ENCODE results near the gene ZNF490. TPM values are rescaled to one million over a fixed set of nuclear protein-coding genes. Genes with fewer than 3 reads are reported as not detected.
A peak's percentile ranks its signal among the peaks of the same experiment; 100 is the strongest.
"Not testable (repeated sequence)": the region's sequence is repeated elsewhere in the genome, so short reads cannot be mapped to it uniquely, and the experiment has no call there.

The ZNF490 gene
- total and polyA plus RNA-seq, 4 donors: 0.56 to 8.6 (median 7.0) TPM; not detected in 1

DNA sequence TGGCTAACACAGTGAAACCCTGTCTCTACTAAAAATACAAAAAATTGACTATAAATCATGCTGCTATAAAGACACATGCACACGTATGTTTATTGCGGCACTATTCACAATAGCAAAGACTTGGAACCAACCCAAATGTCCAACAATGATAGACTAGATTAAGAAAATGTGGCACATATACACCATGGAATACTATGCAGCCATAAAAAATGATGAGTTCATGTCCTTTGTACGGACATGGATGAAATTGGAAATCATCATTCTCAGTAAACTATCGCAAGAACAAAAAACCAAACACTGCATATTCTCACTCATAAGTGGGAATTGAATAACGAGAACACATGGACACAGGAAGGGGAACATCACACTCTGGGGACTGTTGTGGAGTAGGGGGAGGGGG is 44.2 kb downstream of the ZNF490 start:
- DNase-seq; H3K27me3 ChIP-seq (ENCODE audit: control insufficient read depth in 1 of 2, insufficient read depth in 2 of 2, low read length in 1 of 2); H3K9me3 ChIP-seq (ENCODE audit: control insufficient read depth, low read length); intact Hi-C loops (cut with DNase I); H3K36me3 ChIP-seq (ENCODE audit: control insufficient read depth in 1 of 2, insufficient read depth in 2 of 2, low read length in 1 of 2); ATAC-seq (ENCODE audit: low FRiP score); H3K4me3 ChIP-seq (ENCODE audit: low read length in 2 of 2); H3K27ac ChIP-seq (ENCODE audit: low read depth in 1 of 2, low read length in 2 of 2); H3K4me1 ChIP-seq (ENCODE audit: control insufficient read depth in 1 of 2, insufficient read depth in 2 of 2, low read length in 2 of 2): not testable (repeated sequence)
- 91 to 97% methylated on average over 4 to 5 of the region's 5 CpGs for WGBS, 2 donors

DNA sequence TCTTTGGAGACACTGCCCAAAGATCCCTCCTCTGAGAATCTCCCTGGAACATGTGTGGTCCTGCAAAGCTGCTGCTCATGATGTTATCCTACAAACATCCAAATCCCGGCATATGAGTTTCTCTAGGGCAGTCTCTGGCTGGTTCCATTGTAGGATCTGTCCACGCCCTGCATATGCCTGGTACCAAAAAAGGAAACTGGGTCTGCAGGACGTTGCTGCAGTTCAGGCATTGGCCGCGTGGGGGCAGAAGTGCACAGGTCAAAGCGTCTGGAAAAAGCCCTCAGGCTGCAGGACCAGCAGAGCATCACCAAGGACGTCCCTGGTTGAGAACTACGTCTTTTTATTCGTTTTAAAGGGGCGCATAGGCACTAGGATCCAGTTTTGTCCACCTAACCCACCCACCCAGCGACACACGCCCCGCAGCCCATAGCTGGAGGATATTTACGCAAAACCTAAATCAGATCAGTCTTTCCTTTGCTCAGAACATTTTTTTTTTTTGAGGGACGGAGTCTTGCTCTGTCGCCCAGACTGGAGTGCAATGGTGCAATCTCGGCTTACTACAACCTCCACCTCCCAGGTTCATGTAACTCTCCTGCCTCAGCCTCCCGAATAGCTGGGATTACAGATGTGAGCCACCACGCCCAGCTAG is 46.5 kb downstream of the ZNF490 start:
- no peaks in the 10 kb centered on the region for H3K27me3 ChIP-seq (ENCODE audit: control insufficient read depth in 1 of 2, insufficient read depth in 2 of 2, low read length in 1 of 2)
- H3K4me1 ChIP-seq (ENCODE audit: control insufficient read depth in 1 of 2, insufficient read depth in 2 of 2, low read length in 2 of 2): no peaks in the 10 kb centered on the region
- DNase-seq (peak; percentile 93 to 98), ATAC-seq (ENCODE audit: low FRiP score) (peak; percentile 93)
- no peak overlapping the region for H3K4me3 ChIP-seq (ENCODE audit: low read length in 2 of 2)
- no peaks in the 10 kb centered on the region for H3K36me3 ChIP-seq (ENCODE audit: control insufficient read depth in 1 of 2, insufficient read depth in 2 of 2, low read length in 1 of 2)
- peaks cover 1% of the 10 kb centered on the region for H3K9me3 ChIP-seq (ENCODE audit: control insufficient read depth, low read length)
- no peak overlapping the region for H3K27ac ChIP-seq (ENCODE audit: low read depth in 1 of 2, low read length in 2 of 2)
- WGBS, 2 donors: 17 to 18% methylated on average over 19 of the region's 19 CpGs
- intact Hi-C loops (cut with DNase I): loop anchor here (2.0 to 5.0 kb wide), 2 partner anchors 103 to 113 kb away; partner anchors contain the start of genes MAN2B1 (in 1 of the 2) and WDR83 (in 1 of the 2)

DNA sequence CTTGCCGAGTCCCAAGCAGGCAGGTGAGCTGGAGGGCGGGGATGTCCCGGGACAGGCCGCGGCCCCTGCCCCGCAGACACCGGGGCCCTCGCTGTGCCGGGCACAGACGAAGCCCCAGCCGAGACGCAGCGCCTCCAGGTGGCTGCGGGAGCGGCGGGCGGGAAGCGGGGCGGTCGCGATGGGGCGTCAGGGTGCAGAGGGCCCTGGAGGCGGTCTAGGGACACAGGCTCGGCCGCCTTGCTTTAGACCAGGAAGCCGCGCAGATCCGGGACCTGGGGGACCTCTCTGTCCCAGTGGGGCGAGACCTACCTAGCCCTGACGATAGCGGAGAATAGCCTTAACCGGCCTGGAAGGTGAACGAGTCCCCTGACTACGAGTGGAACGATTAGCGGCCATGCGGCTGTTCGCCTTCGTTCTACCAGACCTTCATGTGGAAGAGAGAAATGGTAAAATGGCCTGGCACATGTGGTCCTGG is 55.1 kb downstream of the ZNF490 start:
- Histone ChIP-seq H3K9me3 (ENCODE audit: control insufficient read depth, low read length) (no peaks in the 10 kb centered on the region), H3K4me3 (ENCODE audit: low read length in 2 of 2) (no peak overlapping the region), H3K4me1 (ENCODE audit: control insufficient read depth in 1 of 2, insufficient read depth in 2 of 2, low read length in 2 of 2) (no peaks in the 10 kb centered on the region), H3K27me3 (ENCODE audit: control insufficient read depth in 1 of 2, insufficient read depth in 2 of 2, low read length in 1 of 2) (no peaks in the 10 kb centered on the region), H3K36me3 (ENCODE audit: control insufficient read depth in 1 of 2, insufficient read depth in 2 of 2, low read length in 1 of 2) (no peaks in the 10 kb centered on the region), H3K27ac (ENCODE audit: low read depth in 1 of 2, low read length in 2 of 2) (no peak overlapping the region)
- 35 to 36% methylated on average over 39 of the region's 39 CpGs for WGBS, 2 donors
- DNase-seq (peak in 1 of 2 donors; percentile 76), ATAC-seq (ENCODE audit: low FRiP score) (no peak)
- intact Hi-C loops (cut with DNase I): no loop called here

DNA sequence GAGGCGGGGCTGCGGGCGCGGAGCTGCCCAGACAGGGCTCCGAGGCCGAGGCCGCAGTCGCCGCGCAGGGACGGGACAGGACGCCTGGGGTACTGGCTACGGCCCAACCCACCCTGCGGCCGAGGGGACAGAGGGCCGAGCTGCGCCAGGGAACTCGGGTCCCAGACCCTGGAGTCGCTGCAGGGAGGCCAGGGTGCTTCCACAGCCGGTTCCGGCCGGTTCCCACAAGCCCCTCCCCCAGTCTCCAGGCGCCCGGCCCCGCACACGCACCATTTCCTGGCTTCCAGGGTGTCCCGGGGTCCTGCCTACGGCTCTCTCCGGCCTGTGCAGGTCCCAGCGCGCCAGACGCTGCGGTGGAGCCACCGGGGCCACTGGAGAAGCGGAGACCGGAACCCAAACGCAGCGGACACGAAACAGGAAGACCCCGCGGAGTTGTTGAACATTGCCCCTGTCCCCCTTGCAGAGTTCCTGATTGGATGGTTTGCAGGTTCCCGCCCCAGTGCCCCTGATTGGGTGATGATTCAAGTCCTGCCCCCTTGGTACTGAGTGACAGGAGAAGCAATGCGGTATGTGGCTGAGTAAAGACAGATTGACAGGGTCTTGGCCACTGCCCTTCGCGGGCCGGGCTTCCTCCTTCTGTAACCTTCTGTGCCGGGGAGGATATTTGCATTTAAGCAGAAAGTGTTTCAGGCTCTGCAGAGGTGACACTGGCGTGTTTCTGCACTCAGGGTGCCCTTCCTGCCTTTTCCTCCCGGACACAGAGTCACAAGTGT is 59.4 kb downstream of the ZNF490 start, which contains the start of gene ZNF564:
TSS of gene ZNF564 (minus strand) at position 423 of the 773 bp plus-strand sequence. CDS start at position 273, 150 bp downstream.
- peak within 1 kb of the TSS; percentile 31 to 81 for H3K27ac ChIP-seq (ENCODE audit: low read depth in 1 of 2, low read length in 2 of 2)
- no peaks in the 10 kb centered on the region for H3K9me3 ChIP-seq (ENCODE audit: control insufficient read depth, low read length)
- H3K36me3 ChIP-seq (ENCODE audit: control insufficient read depth in 1 of 2, insufficient read depth in 2 of 2, low read length in 1 of 2): no peaks in the 10 kb centered on the region
- ATAC-seq (ENCODE audit: low FRiP score) (peak; percentile 99), DNase-seq (peak; percentile 94 to 97)
- WGBS, 2 donors: 0% methylated on average over 49 of the region's 49 CpGs
- peak within 1 kb of the TSS; percentile 44 to 61 for H3K4me3 ChIP-seq (ENCODE audit: low read length in 2 of 2)
- intact Hi-C loops (cut with DNase I): loop anchor here in 1 of 2 donors (1.0 to 5.0 kb wide), 3 partner anchors 56 to 116 kb away; partner anchors contain the start of genes MAN2B1, WDR83, ZNF490 and ZNF791
- H3K27me3 ChIP-seq (ENCODE audit: control insufficient read depth in 1 of 2, insufficient read depth in 2 of 2, low read length in 1 of 2): no peaks in the 10 kb centered on the region
- no peaks in the 10 kb centered on the region for H3K4me1 ChIP-seq (ENCODE audit: control insufficient read depth in 1 of 2, insufficient read depth in 2 of 2, low read length in 2 of 2)

DNA sequence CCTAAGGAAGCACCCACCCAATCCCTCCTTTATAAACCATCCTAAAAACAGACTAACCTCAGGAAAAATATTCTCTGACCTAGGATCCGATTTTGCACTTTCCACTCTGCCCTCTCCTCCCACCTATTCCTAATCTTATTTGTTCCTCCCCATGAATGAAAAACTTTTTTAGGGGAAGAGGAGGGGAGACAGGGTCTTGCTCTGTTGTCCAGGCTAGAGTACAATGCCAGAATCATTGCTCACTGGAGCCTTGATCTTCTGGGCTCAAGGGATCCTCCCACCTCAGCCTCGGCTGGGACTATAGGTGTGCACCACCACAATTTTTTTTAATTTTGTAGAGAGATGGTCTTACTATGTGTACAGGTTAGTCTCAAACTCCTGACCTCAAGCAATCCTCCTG is 63.7 kb downstream of the ZNF490 start:
- DNase-seq: no peak
- H3K9me3 ChIP-seq (ENCODE audit: control insufficient read depth, low read length): peaks cover 2% of the 10 kb centered on the region
- no peak overlapping the region for H3K4me3 ChIP-seq (ENCODE audit: low read length in 2 of 2)
- no peaks in the 10 kb centered on the region for H3K27me3 ChIP-seq (ENCODE audit: control insufficient read depth in 1 of 2, insufficient read depth in 2 of 2, low read length in 1 of 2)
- ATAC-seq (ENCODE audit: low FRiP score): no peak
- intact Hi-C loops (cut with DNase I): no loop called here
- H3K4me1 ChIP-seq (ENCODE audit: control insufficient read depth in 1 of 2, insufficient read depth in 2 of 2, low read length in 2 of 2): no peaks in the 10 kb centered on the region
- 90 to 92% methylated on average over 2 of the region's 2 CpGs for WGBS, 2 donors
- peaks cover 0 to 3% of the 10 kb centered on the region in 2 donors for H3K36me3 ChIP-seq (ENCODE audit: control insufficient read depth in 1 of 2, insufficient read depth in 2 of 2, low read length in 1 of 2)
- no peak overlapping the region for H3K27ac ChIP-seq (ENCODE audit: low read depth in 1 of 2, low read length in 2 of 2)

DNA sequence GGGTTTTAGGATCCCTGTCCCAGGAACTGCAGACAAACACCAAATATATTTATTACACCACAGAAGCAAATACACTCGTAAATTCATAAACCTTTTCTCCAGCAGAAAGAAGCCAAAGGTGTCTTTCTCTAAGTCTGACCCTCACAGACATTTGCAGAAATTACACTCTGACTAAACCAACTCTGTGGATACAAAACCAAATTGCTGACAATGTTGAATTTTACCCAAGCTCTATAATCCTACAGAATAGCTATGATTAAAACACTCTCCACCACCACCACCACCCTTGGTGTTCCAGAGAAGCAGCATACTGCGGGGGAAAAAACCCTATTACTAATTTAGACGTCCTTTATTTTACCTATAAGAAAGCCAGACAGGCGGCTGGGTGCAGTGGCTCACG is 64.5 kb downstream of the ZNF490 start:
- no peaks in the 10 kb centered on the region for H3K27me3 ChIP-seq (ENCODE audit: control insufficient read depth in 1 of 2, insufficient read depth in 2 of 2, low read length in 1 of 2)
- no peak for ATAC-seq (ENCODE audit: low FRiP score)
- H3K36me3 ChIP-seq (ENCODE audit: control insufficient read depth in 1 of 2, insufficient read depth in 2 of 2, low read length in 1 of 2): peaks cover 0 to 5% of the 10 kb centered on the region in 2 donors
- H3K27ac ChIP-seq (ENCODE audit: low read depth in 1 of 2, low read length in 2 of 2): no peak overlapping the region
- H3K4me1 ChIP-seq (ENCODE audit: control insufficient read depth in 1 of 2, insufficient read depth in 2 of 2, low read length in 2 of 2): no peaks in the 10 kb centered on the region
- intact Hi-C loops (cut with DNase I): no loop called here
- WGBS, 2 donors: 88 to 91% methylated on average over 5 of the region's 5 CpGs
- no peak for DNase-seq
- no peak overlapping the region for H3K4me3 ChIP-seq (ENCODE audit: low read length in 2 of 2)
- H3K9me3 ChIP-seq (ENCODE audit: control insufficient read depth, low read length): peaks cover 2% of the 10 kb centered on the region

DNA sequence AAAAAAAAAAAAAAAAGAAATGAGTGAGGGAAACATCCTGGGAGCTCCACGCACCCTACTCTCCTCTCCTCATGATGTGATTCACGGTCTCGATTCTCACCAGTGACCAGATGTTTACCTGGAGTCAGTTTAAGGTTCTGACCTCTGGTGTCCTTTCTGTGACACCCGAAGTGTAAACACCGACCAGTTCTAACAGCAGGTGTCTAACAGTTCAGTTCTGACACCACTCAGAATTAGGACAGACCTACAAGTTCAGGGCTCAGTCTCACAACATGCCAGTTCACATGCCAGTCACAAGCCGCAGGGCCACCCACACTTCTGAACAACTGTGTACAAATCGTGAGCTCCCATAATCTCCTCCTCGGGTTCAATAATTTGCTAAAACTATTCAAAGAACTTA is 65.3 kb downstream of the ZNF490 start:
- no peaks in the 10 kb centered on the region for H3K4me1 ChIP-seq (ENCODE audit: control insufficient read depth in 1 of 2, insufficient read depth in 2 of 2, low read length in 2 of 2)
- 87 to 90% methylated on average over 8 of the region's 8 CpGs for WGBS, 2 donors
- intact Hi-C loops (cut with DNase I): no loop called here
- peaks cover 2% of the 10 kb centered on the region for H3K9me3 ChIP-seq (ENCODE audit: control insufficient read depth, low read length)
- ATAC-seq (ENCODE audit: low FRiP score): no peak
- H3K4me3 ChIP-seq (ENCODE audit: low read length in 2 of 2): no peak overlapping the region
- peaks cover 0 to 6% of the 10 kb centered on the region in 2 donors for H3K36me3 ChIP-seq (ENCODE audit: control insufficient read depth in 1 of 2, insufficient read depth in 2 of 2, low read length in 1 of 2)
- DNase-seq: no peak
- H3K27me3 ChIP-seq (ENCODE audit: control insufficient read depth in 1 of 2, insufficient read depth in 2 of 2, low read length in 1 of 2): no peaks in the 10 kb centered on the region
- no peak overlapping the region for H3K27ac ChIP-seq (ENCODE audit: low read depth in 1 of 2, low read length in 2 of 2)

DNA sequence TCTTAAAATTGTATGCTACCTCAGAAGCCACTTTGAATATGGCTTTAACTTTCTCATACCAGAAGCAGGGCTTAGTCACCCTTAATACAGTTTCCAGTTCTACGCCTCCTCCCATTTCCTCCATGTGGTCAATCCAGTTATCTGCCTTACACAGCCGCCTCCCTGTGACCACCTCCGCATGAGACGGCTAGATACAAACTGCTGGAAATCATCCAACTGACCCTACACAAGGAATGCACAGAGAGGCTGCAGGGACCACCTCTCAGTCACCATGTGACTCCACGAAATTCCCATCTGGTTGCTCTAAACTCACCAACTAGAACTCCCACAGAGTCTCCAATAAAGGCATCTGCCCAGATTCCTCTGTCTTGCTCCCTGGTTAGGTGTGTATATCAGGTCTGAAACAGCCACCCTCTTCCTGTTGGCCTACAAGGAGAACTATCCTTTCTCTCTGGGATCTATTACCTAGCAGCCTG is 66.2 kb downstream of the ZNF490 start:
- no peak overlapping the region for H3K27ac ChIP-seq (ENCODE audit: low read depth in 1 of 2, low read length in 2 of 2)
- no peak overlapping the region for H3K4me3 ChIP-seq (ENCODE audit: low read length in 2 of 2)
- no peaks in the 10 kb centered on the region for H3K27me3 ChIP-seq (ENCODE audit: control insufficient read depth in 1 of 2, insufficient read depth in 2 of 2, low read length in 1 of 2)
- 77 to 82% methylated on average over 5 of the region's 5 CpGs for WGBS, 2 donors
- H3K9me3 ChIP-seq (ENCODE audit: control insufficient read depth, low read length): peaks cover 2% of the 10 kb centered on the region
- no peak for DNase-seq
- H3K4me1 ChIP-seq (ENCODE audit: control insufficient read depth in 1 of 2, insufficient read depth in 2 of 2, low read length in 2 of 2): no peaks in the 10 kb centered on the region
- intact Hi-C loops (cut with DNase I): no loop called here
- peaks cover 0 to 6% of the 10 kb centered on the region in 2 donors for H3K36me3 ChIP-seq (ENCODE audit: control insufficient read depth in 1 of 2, insufficient read depth in 2 of 2, low read length in 1 of 2)
- ATAC-seq (ENCODE audit: low FRiP score): no peak

Data from aorta (tissue), 5 donors.